Body of pancreas (tissue), 4 donors: ENCODE data around the gene APPL1. TPM values are rescaled to one million over a fixed set of nuclear protein-coding genes. Genes with fewer than 3 reads are reported as not detected.

Source experiments
- ATAC-seq: fragments of 150-250 bp; one replicate; pipeline ENCODE4 v1.9.1; 2016
- DNase-seq, 4 donors: peaks; one replicate each; pipeline ENCODE4 v3.0.0-alpha.2; 2019
- H3K27ac ChIP-seq, 4 donors: fragments of 200-600 bp; sonication (generic); 1 replicate in 3 of 4; 2 replicates in 1 of 4; pipeline versions ENCODE4 v1.5.1 to v1.6.1; 2016 to 2019; ENCODE audit warnings: mild to moderate bottlenecking in 1 of 4, mixed read lengths in 1 of 4, moderate library complexity in 1 of 4
- H3K27me3 ChIP-seq, 2 donors: fragments of 200-600 bp; sonication (generic); one replicate each; pipeline ENCODE4 v1.6.0; 2016; ENCODE audit warnings: mild to moderate bottlenecking in 1 of 2
- H3K36me3 ChIP-seq, 2 donors: fragments of 200-600 bp; sonication (generic); replicated peaks in 1 of 2; 2 replicates each; pipeline ENCODE4 v1.5.1; 2016; ENCODE audit warnings: low read depth in 2 of 2; ENCODE audit not compliant: insufficient read depth in 1 of 2
- H3K4me1 ChIP-seq: fragments of 200-600 bp; sonication (generic); one replicate; pipeline ENCODE4 v1.6.0; 2016
- H3K4me3 ChIP-seq, 2 donors: fragments of 200-600 bp; sonication (generic); 1 replicate in 1 of 2; 2 replicates in 1 of 2; pipeline ENCODE4 v1.5.1; 2016 to 2019
- H3K9me3 ChIP-seq, 3 donors: fragments of 200-600 bp; sonication (generic); 1 replicate in 2 of 3; 2 replicates in 1 of 3; pipeline ENCODE4 v1.5.1; 2016
- POLR2A ChIP-seq, 3 donors: fragments of 450-650 bp; IDR thresholded peaks; one replicate each; pipeline ENCODE4 v1.6.1; 2016; ENCODE audit warnings: antibody characterized with exemption in 3 of 3, mild to moderate bottlenecking in 2 of 3
- WGBS, 2 donors: methylation state at CpG; one replicate each; pipeline ENCODE4 v1.1.5; 2017; 5-methylcytosine and 5-hydroxymethylcytosine counted together
- intact Hi-C: fragments of 100-400 bp; cut with DNase I; formaldehyde crosslinking; loops from one replicate; pipeline ENCODE4 v1.15.1; 2023
- total RNA-seq, 2 donors: library from RNA; depleted of rRNA; stranded (reverse); fragments of >200 nt; gene quantifications; one replicate each; pipeline ENCODE4 v1.1.0, GENCODE V29; 2016
- TF ChIP-seq, protein P1 (sequence below), 7 experiments: fragments of 450-650 bp in 4 of 7; fragments of 200-600 bp in 3 of 7; sonication (generic) in 3 of 7; IDR thresholded peaks; one replicate each; pipeline ENCODE4 v1.5.1; 2016 to 2019; ENCODE audit warnings: antibody characterized with exemption in 7 of 7

The APPL1 gene, protein sequence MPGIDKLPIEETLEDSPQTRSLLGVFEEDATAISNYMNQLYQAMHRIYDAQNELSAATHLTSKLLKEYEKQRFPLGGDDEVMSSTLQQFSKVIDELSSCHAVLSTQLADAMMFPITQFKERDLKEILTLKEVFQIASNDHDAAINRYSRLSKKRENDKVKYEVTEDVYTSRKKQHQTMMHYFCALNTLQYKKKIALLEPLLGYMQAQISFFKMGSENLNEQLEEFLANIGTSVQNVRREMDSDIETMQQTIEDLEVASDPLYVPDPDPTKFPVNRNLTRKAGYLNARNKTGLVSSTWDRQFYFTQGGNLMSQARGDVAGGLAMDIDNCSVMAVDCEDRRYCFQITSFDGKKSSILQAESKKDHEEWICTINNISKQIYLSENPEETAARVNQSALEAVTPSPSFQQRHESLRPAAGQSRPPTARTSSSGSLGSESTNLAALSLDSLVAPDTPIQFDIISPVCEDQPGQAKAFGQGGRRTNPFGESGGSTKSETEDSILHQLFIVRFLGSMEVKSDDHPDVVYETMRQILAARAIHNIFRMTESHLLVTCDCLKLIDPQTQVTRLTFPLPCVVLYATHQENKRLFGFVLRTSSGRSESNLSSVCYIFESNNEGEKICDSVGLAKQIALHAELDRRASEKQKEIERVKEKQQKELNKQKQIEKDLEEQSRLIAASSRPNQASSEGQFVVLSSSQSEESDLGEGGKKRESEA
- 10 to 100 TPM; 28.0 to 31.9 TPM for total RNA-seq

DNA sequence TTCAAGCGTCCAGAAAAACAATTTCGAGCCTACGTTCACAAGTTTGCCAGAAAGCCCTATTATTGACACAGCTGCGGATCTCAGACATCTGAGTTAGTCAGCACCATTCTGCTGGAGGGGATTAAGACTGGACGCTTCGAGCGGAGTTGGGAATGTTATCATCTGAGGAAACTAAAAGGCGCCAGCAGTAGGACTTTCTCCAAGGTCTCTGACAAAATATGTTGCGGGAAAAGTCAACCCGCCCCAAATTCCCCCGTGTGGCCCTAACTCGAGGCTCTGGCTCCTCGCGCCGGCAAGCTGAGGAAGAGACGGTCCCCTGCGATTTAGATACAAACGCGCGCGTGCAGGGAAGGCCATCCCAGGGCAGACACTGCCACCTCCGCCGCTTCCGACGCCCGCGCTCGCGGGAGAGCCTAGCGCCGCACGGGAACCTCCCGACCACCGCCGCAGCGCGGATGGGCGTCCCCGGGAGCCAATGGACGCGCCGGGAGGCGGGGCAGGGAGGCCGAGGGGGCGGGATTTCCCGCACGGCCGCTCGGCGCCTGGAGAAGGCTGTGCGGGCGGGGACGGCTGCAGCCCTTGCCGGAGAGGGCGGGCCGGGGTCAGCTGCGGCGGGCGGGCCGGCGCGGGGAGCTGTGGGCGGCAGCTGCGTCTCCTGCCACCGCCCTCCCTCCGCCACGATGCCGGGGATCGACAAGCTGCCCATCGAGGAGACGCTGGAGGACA, at the start of gene APPL1:
Gene APPL1, plus strand, starts transcription at position 526 of the 726 bp plus-strand sequence. Its CDS starts 155 bp downstream, at position 681.
- 0 to 2% methylated on average over 21 to 69 of the region's 71 CpGs for WGBS, 2 donors
- Histone ChIP-seq H3K27ac (peak within 1 kb of the TSS; percentile 92 to 96 (median 94)), H3K27me3 (no peaks in the 10 kb centered on the region), H3K4me1 (peaks cover 39% of the 10 kb centered on the region), H3K4me3 (peak within 1 kb of the TSS; percentile 67 to 85), H3K36me3 (no peaks in the 10 kb centered on the region), H3K9me3 (no peaks in the 10 kb centered on the region)
- intact Hi-C loops, result no loop called here
- ATAC-seq (peak; percentile 92), DNase-seq (peak; percentile 90 to 94 (median 91))
- TF ChIP-seq, protein P1, sequence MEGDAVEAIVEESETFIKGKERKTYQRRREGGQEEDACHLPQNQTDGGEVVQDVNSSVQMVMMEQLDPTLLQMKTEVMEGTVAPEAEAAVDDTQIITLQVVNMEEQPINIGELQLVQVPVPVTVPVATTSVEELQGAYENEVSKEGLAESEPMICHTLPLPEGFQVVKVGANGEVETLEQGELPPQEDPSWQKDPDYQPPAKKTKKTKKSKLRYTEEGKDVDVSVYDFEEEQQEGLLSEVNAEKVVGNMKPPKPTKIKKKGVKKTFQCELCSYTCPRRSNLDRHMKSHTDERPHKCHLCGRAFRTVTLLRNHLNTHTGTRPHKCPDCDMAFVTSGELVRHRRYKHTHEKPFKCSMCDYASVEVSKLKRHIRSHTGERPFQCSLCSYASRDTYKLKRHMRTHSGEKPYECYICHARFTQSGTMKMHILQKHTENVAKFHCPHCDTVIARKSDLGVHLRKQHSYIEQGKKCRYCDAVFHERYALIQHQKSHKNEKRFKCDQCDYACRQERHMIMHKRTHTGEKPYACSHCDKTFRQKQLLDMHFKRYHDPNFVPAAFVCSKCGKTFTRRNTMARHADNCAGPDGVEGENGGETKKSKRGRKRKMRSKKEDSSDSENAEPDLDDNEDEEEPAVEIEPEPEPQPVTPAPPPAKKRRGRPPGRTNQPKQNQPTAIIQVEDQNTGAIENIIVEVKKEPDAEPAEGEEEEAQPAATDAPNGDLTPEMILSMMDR (IDR thresholded peaks at IDR 0.05), result peak in 1 of 7 experiments; percentile 10
- TF ChIP-seq POLR2A (IDR thresholded peaks at IDR 0.05), result peak; percentile 72 to 90 (median 84)

DNA sequence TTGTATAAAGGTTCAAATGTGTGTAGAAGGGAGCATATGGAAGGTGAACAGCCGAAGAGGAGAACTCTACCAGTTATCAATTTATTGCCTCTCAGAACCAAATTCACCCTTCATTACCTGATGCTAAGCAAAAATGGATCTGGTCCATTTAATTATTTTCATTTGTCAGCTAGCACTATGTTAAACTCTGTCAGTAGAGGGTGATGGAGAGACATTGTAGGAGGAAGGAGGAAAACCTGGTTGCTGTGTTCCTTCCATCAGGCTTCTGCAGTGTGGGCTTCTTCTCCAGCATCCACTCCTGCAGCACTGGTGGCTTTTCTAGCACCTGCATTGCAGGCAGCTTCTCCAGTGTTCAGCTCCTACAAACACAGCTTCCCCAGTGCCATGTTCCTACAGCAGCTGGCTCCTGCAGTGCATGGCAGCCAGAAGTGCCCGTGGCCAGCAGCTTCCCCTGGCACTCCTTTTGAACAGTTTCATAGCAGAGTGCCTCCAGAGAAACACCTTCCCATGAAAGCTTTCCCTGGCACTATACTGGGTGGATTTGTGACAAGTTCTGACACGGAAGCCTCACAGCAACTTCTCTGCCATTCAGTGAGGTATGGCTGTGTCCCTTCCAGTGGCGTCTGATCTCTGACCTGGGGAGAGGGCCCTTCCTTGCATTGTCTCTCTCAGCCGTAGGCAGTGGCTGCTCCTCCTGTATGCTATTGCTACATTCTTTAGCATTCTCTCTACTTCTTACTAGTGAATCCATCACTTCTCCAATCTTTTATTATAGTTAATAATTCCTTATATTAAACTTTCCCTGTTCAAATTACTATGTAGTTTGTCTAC, 47.7 kb upstream of the APPL1 start:
- no peaks in the 10 kb centered on the region for H3K4me1 ChIP-seq
- DNase-seq (no peak), ATAC-seq (peak; percentile 35)
- no peaks in the 10 kb centered on the region for H3K27me3 ChIP-seq
- no peak overlapping the region for H3K4me3 ChIP-seq
- peak overlapping the region in 2 of 4 donors; percentile 14 to 29 for H3K27ac ChIP-seq
- no peaks in the 10 kb centered on the region for H3K9me3 ChIP-seq
- 39 to 50% methylated on average over 5 of the region's 5 CpGs for WGBS, 2 donors
- TF ChIP-seq, protein P1 (IDR thresholded peaks at IDR 0.05), result peak in 5 of 7 experiments; percentile 12 to 37 (median 32)
- no peak for TF ChIP-seq POLR2A (IDR thresholded peaks at IDR 0.05)
- intact Hi-C loops, result loop anchor here (5.0 kb wide), 1 partner anchor 38 kb away; no protein-coding TSS in a partner anchor
- no peaks in the 10 kb centered on the region for H3K36me3 ChIP-seq

GRCh38 chr3:57184526-57184925, 43.0 kb upstream of the APPL1 start:
- H3K9me3 ChIP-seq, result no peaks in the 10 kb centered on the region
- H3K27ac ChIP-seq, result no peak overlapping the region
- no peak overlapping the region for H3K4me3 ChIP-seq
- TF ChIP-seq, protein P1 (IDR thresholded peaks at IDR 0.05), result no peak
- no peak for TF ChIP-seq POLR2A (IDR thresholded peaks at IDR 0.05)
- DNase-seq (no peak), ATAC-seq (no peak)
- intact Hi-C loops, result loop anchor here (5.0 kb wide), 1 partner anchor 33 kb away; no protein-coding TSS in a partner anchor
- WGBS, 2 donors, result 61 to 72% methylated on average over 6 of the region's 6 CpGs
- no peaks in the 10 kb centered on the region for H3K27me3 ChIP-seq
- no peaks in the 10 kb centered on the region for H3K36me3 ChIP-seq
- H3K4me1 ChIP-seq, result no peaks in the 10 kb centered on the region

- H3K4me3 ChIP-seq, result no peak overlapping the region
- no peaks in the 10 kb centered on the region for H3K36me3 ChIP-seq
- TF ChIP-seq, protein P1 (IDR thresholded peaks at IDR 0.05), result no peak
- no peak for TF ChIP-seq POLR2A (IDR thresholded peaks at IDR 0.05)
- ATAC-seq (no peak), DNase-seq (no peak)
- H3K27me3 ChIP-seq, result no peaks in the 10 kb centered on the region
- 89% methylated on average over 3 of the region's 3 CpGs for WGBS, 2 donors
- no peaks in the 10 kb centered on the region for H3K4me1 ChIP-seq
- H3K27ac ChIP-seq, result no peak overlapping the region
- no peaks in the 10 kb centered on the region for H3K9me3 ChIP-seq
- intact Hi-C loops, result no loop called here
These were observed 35.5 kb upstream of the APPL1 start for GRCh38 chr3:57192028-57192427.
